Limb (tissue), 2 donors: ENCODE measurements around the gene ATP6V0C.

Experiments used
- DNase-seq, 2 donors: peaks; one replicate each; pipeline ENCODE4 v3.0.0-alpha.2; 2016; ENCODE audit errors: extremely low spot score in 2 of 2

Gene ATP6V0C

GRCh38 chr16:2508722-2509400 lies 4.9 kb upstream of the ATP6V0C start:
- DNase-seq, result no peak

DNA sequence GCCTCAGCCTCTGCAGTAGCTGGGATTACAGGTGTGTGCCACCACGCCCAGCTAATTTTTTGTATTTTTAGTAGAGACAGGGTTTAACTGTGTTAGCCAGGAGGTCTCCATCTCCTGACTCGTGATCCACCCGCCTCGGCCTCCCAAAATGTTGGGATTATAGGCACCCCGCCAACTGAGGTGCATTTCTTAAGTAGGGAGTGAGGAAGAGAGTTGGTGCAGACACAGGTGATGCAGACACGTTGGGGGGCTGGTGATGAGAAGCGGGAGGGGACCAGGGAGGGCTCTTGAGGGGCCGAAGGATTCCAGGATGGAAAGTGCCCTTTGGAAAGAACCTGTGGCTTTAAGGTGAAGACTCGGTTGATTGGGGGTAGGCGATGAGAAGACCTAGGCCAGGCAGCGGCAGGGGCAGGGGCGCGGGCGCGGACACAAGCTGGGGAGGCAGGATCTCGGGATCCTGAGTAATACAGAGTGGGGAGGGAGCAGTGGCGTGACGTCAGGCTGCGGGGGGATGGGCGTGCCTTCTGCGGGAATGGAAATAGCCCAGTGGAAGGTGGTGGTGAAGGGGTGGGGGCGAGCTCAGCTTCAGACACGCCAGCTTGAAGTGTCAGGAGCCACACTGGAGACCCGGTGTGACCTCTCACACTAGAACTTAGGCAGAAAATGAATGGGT lies 2.5 kb upstream of the ATP6V0C start:
- DNase-seq, result peak in 1 of 2 donors; percentile 74

DNA sequence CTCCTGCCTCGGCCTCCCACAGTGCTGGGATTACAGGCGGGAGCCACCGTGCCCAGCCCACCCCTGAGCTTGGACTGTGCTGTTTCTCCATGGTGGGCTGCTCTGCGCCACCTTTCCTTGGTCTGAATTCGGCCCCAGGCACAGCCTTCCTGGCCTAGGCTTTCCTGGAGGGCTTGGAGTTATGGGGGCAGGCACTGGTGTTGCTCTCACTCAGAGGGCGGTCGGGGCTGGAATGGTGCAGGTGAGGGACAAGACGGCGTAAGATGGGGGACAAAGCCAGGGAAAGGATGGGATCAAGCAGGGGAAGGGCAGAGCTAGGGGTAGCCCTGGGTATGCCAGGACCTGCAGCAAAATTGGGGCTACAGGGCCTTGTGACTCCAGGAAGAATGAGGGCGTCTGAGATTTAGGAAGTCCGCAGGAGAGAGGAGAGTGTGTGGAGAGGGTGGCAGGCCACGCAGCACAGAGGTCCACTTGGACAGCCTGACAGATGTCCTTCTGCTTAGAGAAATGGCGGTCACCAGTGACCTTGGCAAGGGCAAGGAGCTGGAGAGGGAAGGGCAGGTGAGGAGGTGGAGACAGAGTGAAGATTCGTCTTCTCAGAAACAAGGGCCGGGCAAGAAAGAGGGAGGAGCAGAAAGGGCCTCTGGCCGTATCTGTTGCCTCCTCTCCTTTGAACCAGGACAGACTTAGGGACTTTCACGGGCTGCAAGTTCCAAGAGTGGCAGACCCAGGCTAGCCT lies 1.6 kb upstream of the ATP6V0C start:
- peak in 1 of 2 donors; percentile 28 for DNase-seq

DNA sequence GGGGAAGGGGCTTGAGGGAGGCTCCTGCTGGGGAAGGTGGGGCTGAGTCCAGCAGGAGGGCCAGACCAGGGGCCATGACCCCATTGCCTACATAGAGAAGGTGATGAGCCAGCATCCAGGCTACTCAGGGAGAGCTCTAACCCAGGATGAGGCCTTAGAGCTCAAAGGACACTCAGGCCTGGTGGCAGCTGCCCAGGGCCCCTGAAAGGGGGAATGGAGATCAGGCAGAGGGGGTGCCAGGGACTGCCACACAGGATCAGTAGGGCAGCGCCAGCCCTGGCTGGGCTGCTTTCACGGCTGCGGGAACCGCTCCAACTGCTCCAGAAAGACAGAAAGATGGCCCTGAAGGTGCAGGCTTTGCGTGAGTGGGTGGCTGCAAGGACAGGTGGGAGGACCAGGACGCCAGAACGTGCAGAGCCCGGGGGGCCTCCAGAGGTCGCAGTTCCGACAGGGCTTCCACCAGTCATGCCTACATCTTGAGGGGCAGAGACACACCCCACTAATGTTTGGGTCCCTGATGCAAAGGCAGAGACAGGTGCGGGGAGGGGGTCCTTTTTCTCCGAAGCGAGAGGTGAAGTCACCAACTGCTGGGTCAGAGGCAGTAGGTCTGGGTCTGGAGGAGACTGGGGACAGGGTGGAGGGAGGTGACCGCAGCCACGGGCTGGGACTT lies 882 bp upstream of the ATP6V0C start:
- no peak for DNase-seq

DNA sequence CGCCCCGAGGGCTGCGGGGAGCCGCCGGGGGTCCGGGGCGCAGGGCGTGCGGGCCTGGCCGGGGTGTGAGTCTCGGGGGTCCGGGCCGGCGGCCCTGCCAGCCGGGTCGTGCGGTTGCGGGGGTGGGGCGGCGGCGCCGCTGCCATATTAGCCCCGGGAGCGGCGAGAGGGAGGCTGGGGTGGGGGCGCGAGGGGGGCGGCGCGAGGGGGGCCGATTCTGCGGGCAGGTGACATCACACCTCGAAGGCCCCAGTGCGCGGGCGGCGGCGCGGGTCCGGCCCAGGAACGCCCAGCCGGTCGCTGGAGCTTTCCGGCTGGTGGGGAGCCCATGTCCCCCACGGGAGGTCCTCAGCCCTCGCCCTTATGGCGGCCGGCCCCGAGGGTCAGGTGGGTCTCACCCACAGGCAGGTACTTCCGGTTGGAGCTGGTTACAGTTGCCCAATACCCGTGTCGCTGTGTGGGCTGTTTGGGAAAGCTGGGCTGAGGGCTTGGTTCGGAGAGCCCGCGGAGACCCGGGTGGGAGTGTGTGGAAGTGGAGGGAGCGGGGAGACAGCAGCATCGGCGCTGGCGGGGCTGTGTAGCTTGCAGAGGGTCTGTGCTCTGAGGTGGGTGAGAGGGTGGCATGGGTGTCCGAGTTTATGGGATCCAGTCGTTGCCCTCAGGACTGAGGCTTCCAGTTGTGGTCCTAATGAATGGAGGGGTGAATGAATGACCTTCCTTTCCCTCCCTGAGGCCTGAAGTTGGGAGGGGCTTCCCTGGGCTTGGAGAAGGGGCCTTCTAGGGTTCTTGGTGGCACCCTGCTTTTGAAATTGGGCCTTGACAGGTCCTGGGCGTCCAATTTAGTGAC lies 804 bp downstream of the ATP6V0C start:
- DNase-seq, result no peak

- peak in 1 of 2 donors; percentile 27 for DNase-seq
These were observed 1.6 kb downstream of the ATP6V0C start for GRCh38 chr16:2515180-2515851.

DNA sequence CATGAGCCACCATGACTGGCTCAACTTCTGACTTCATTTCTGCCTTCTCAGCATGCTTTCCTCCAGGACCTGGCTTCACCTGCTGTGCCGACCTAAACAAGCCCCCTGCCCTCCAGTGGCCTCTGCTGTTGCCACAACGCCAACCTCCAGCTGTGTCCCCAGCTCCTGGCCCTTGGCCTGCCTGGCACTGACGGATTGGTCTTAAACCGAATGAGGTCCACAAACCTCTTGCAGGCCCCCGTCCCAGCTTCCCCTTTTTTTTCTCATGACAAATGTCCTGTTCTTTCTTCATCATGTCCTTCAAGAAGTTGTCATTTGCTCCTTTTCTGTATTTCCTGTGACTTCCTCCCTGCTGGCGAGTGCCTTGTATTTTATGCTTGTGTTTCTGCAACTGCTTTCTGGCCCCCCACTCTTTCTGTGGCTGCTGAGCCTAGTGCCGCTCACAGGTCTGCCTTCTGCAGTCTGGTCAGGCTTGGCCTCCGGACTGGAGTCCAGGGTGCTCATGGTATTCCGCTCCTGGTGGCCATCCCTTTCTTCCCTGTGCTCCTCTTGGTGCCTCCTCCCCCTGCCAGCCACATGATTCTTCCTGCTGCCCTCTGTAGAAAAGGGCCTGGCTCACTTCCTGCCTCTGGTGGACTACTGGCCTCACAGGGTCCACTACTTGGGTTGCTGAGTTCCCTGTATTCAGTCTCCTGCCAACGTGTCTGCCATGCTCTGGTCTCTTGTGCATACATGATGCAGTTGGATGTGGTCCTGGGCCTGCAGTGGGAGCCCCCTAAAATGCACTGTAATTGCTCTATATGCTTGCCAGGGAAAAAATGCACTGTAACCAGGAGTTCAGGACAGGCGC lies 2.9 kb downstream of the ATP6V0C start:
- no peak for DNase-seq

- DNase-seq, result no peak
These were observed 4.3 kb downstream of the ATP6V0C start for GRCh38 chr16:2517954-2518605.

DNA sequence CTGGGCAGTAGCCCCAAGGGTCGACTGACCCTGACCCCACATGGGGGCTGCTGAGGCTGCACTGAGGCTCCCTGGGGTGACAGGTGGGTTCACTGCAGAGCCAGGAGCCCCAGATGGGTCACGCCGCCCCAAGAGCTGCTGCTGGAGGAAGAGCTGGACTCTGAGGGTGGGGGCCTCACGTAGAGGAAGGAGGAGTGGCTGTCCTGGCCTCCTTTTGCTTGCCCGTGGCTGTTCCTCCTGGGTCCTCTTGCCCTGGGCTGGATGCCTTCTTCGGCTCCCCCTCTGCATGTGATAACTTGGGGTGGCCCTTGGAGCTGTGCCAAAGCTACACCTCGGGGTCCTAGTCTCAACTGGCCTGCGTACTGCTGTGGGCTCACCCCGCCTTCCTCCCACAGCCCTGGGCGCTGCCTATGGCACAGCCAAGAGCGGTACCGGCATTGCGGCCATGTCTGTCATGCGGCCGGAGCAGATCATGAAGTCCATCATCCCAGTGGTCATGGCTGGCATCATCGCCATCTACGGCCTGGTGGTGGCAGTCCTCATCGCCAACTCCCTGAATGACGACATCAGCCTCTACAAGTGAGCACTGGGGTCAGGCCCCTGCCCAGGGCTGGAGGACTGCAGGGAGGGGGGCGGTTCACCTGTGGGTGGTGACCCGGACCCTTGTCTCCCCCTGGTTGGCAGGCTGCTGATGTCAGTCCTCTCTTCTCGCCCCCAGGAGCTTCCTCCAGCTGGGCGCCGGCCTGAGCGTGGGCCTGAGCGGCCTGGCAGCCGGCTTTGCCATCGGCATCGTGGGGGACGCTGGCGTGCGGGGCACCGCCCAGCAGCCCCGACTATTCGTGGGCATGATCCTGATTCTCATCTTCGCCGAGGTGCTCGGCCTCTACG lies 5.3 kb downstream of the ATP6V0C start:
- DNase-seq, result peak in 1 of 2 donors; percentile 37

- DNase-seq, result no peak
These were observed 5.9 kb downstream of the ATP6V0C start for GRCh38 chr16:2519711-2520080.

GRCh38 chr16:2520097-2520783 lies 6.5 kb downstream of the ATP6V0C start, which contains the start of gene AMDHD2:
AMDHD2 (plus strand) TSS chr16:2520371; CDS start chr16:2520459, 88 bp downstream.
- DNase-seq, result peak; percentile 92 to 93

DNA sequence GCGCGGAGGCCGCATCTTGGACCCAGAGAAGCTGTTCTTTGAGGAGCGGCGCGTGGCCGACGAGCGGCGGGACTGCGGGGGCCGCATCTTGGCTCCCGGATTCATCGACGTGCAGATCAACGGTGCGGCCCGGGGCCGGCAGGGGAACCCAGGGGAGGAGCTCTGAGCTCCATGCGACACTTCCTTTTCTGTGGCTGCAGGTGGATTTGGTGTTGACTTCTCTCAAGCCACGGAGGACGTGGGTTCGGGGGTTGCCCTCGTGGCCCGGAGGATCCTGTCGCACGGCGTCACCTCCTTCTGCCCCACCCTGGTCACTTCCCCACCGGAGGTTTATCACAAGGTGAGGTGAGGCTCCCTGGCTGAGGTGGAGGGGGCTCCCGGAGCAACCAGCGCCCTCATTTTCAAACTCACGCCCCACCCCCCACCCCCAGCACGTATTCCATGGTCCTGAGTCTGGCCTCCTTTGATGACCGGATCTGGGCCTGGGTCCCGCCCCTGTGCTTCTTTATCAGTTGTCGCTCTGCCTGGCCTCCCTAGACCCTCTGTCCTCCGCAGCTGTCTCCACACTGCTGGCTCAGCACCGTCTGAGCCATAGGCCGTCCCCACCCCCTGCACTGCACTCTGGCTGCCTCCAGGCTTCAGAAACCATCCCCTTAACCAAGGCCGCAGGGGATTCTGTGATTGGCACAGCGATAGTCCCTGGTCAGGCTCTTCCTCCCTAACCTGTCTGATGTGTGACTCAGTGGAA lies 7.2 kb downstream of the ATP6V0C start:
- DNase-seq, result peak in 1 of 2 donors; percentile 27

- no peak for DNase-seq
These were observed 10.1 kb downstream of the ATP6V0C start for GRCh38 chr16:2523801-2524231.

- DNase-seq, result no peak
These were observed 10.7 kb downstream of the ATP6V0C start for GRCh38 chr16:2524339-2524938.

DNA sequence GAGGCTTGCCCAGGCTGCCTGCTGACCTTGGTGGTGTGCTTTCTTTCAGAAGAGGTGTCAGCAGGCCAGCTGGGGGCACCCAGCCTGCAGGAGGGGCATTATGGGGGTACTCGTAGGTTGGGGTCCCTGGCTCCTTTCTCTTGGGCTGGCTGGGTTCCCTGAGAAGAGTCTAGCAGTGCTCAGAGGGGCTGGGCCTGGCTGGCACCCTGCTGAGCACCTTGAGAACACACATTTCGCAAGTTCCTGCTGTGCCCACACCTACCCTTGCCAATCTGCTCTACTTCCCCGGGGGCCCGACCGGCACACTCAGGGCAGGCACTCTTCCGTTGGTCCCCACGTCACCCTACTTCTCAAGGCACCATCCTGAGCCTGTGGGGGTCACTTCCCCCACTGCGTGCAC lies 12.4 kb downstream of the ATP6V0C start:
- DNase-seq, result no peak
